ENCODE measurements around the gene MARK1.
"Not testable (repeated sequence)": the region's sequence is repeated elsewhere in the genome, so short reads cannot be mapped to it uniquely, and the experiment has no call there.

MARK1 gene

GRCh38 chr1:220682901-220683576 lies 155.1 kb downstream of the MARK1 start:
- no peak overlapping the region for H3K27ac ChIP-seq (ENCODE audit: poor library complexity, severe bottlenecking)
- H3K4me3 ChIP-seq (ENCODE audit: severe bottlenecking): no peak overlapping the region
- TF ChIP-seq CTCF (IDR thresholded peaks at IDR 0.05; ENCODE audit: poor library complexity, severe bottlenecking): no peak
- H3K36me3 ChIP-seq (ENCODE audit: low read depth): no peaks in the 10 kb centered on the region
- H3K9me3 ChIP-seq (ENCODE audit: severe bottlenecking): no peaks in the 10 kb centered on the region
- H3K27me3 ChIP-seq (ENCODE audit: insufficient read depth, poor library complexity, severe bottlenecking): no peaks in the 10 kb centered on the region
- ATAC-seq (ENCODE audit: low read depth): no peak
- DNase-seq (ENCODE audit: low spot score): no peak
- no peaks in the 10 kb centered on the region for H3K4me1 ChIP-seq (ENCODE audit: insufficient read depth, poor library complexity, severe bottlenecking)

GRCh38 chr1:220683716-220684115 lies 155.8 kb downstream of the MARK1 start:
- DNase-seq (ENCODE audit: low spot score); H3K27me3 ChIP-seq (ENCODE audit: insufficient read depth, poor library complexity, severe bottlenecking); H3K9me3 ChIP-seq (ENCODE audit: severe bottlenecking); H3K36me3 ChIP-seq (ENCODE audit: low read depth); H3K4me3 ChIP-seq (ENCODE audit: severe bottlenecking); H3K27ac ChIP-seq (ENCODE audit: poor library complexity, severe bottlenecking); H3K4me1 ChIP-seq (ENCODE audit: insufficient read depth, poor library complexity, severe bottlenecking); ATAC-seq (ENCODE audit: low read depth): not testable (repeated sequence)

- Histone ChIP-seq H3K27ac (ENCODE audit: poor library complexity, severe bottlenecking) (no peak overlapping the region), H3K9me3 (ENCODE audit: severe bottlenecking) (no peaks in the 10 kb centered on the region), H3K4me1 (ENCODE audit: insufficient read depth, poor library complexity, severe bottlenecking) (no peaks in the 10 kb centered on the region), H3K36me3 (ENCODE audit: low read depth) (no peaks in the 10 kb centered on the region), H3K27me3 (ENCODE audit: insufficient read depth, poor library complexity, severe bottlenecking) (no peaks in the 10 kb centered on the region), H3K4me3 (ENCODE audit: severe bottlenecking) (no peak overlapping the region)
- no peak for TF ChIP-seq CTCF (IDR thresholded peaks at IDR 0.05; ENCODE audit: poor library complexity, severe bottlenecking)
- ATAC-seq (ENCODE audit: low read depth): no peak
- DNase-seq (ENCODE audit: low spot score): no peak
Measured at GRCh38 chr1:220684890-220685289, 157.0 kb downstream of the MARK1 start.

GRCh38 chr1:220685879-220686278 lies 157.9 kb downstream of the MARK1 start:
- ATAC-seq (ENCODE audit: low read depth) (no peak), DNase-seq (ENCODE audit: low spot score) (no peak)
- H3K4me3 ChIP-seq (ENCODE audit: severe bottlenecking): no peak overlapping the region
- no peaks in the 10 kb centered on the region for H3K4me1 ChIP-seq (ENCODE audit: insufficient read depth, poor library complexity, severe bottlenecking)
- no peaks in the 10 kb centered on the region for H3K9me3 ChIP-seq (ENCODE audit: severe bottlenecking)
- no peak for TF ChIP-seq CTCF (IDR thresholded peaks at IDR 0.05; ENCODE audit: poor library complexity, severe bottlenecking)
- H3K27ac ChIP-seq (ENCODE audit: poor library complexity, severe bottlenecking): no peak overlapping the region
- no peaks in the 10 kb centered on the region for H3K27me3 ChIP-seq (ENCODE audit: insufficient read depth, poor library complexity, severe bottlenecking)
- H3K36me3 ChIP-seq (ENCODE audit: low read depth): no peaks in the 10 kb centered on the region

GRCh38 chr1:220687809-220688208 lies 159.9 kb downstream of the MARK1 start:
- ATAC-seq (ENCODE audit: low read depth) (no peak), DNase-seq (ENCODE audit: low spot score) (no peak)
- Histone ChIP-seq H3K36me3 (ENCODE audit: low read depth) (no peaks in the 10 kb centered on the region), H3K4me3 (ENCODE audit: severe bottlenecking) (no peak overlapping the region), H3K27ac (ENCODE audit: poor library complexity, severe bottlenecking) (no peak overlapping the region), H3K27me3 (ENCODE audit: insufficient read depth, poor library complexity, severe bottlenecking) (no peaks in the 10 kb centered on the region), H3K4me1 (ENCODE audit: insufficient read depth, poor library complexity, severe bottlenecking) (no peaks in the 10 kb centered on the region), H3K9me3 (ENCODE audit: severe bottlenecking) (no peaks in the 10 kb centered on the region)
- TF ChIP-seq CTCF (IDR thresholded peaks at IDR 0.05; ENCODE audit: poor library complexity, severe bottlenecking): no peak

All from RWPE2 (cell line).